ENCODE data around the gene ALAS1.

DNA sequence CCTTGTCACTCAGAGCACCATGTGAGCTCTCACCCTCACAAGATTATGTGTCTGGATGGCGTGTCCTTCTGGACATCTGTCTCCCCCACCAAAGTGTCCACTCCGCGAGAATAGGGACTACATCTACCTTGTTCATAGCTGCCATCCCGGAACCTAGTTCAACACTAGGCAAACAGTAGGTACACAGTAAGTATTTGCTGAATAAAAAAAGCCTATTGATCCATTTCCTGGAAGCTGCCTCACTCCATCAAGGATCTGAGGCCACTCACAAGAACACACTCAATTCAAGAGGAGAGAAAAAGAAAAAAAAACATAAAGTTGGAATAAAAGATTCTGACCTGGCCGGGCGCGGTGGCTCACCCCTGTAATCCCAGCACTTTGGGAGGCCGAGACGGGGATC lies 11.2 kb upstream of the ALAS1 start:
- no peak for TF ChIP-seq POLR2A (IDR thresholded peaks at IDR 0.05)
- TF ChIP-seq, protein P1, sequence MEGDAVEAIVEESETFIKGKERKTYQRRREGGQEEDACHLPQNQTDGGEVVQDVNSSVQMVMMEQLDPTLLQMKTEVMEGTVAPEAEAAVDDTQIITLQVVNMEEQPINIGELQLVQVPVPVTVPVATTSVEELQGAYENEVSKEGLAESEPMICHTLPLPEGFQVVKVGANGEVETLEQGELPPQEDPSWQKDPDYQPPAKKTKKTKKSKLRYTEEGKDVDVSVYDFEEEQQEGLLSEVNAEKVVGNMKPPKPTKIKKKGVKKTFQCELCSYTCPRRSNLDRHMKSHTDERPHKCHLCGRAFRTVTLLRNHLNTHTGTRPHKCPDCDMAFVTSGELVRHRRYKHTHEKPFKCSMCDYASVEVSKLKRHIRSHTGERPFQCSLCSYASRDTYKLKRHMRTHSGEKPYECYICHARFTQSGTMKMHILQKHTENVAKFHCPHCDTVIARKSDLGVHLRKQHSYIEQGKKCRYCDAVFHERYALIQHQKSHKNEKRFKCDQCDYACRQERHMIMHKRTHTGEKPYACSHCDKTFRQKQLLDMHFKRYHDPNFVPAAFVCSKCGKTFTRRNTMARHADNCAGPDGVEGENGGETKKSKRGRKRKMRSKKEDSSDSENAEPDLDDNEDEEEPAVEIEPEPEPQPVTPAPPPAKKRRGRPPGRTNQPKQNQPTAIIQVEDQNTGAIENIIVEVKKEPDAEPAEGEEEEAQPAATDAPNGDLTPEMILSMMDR (IDR thresholded peaks at IDR 0.05) = no peak

Data from adrenal gland (tissue), 5 donors.